ENCODE results near the gene MARK3.

- no peak for TF ChIP-seq MAX (IDR thresholded peaks at IDR 0.05)
- no peak for TF ChIP-seq CTCF (IDR thresholded peaks at IDR 0.05 in 2 of 3, conservative IDR thresholded peaks at IDR 0.05 in 1 of 3; ENCODE audit: borderline replicate concordance in 1 of 3, insufficient read depth in 1 of 3, low read depth in 2 of 3, low read length in 2 of 3)
- TF ChIP-seq SRF (IDR thresholded peaks at IDR 0.05; ENCODE audit: low read depth), result no peak
- TF ChIP-seq POLR2AphosphoS5 (IDR thresholded peaks at IDR 0.05; ENCODE audit: low read depth, low read length), result no peak; the same call in 1 of the 2 replicates
- no peak for TF ChIP-seq ZBTB33 (IDR thresholded peaks at IDR 0.05; ENCODE audit: extremely low read depth, insufficient replicate concordance, low read length)
- TF ChIP-seq CEBPB (IDR thresholded peaks at IDR 0.05; ENCODE audit: low read depth), result no peak
- no peak for TF ChIP-seq ZFX (IDR thresholded peaks at IDR 0.05)
- TF ChIP-seq POLR2A (IDR thresholded peaks at IDR 0.05; ENCODE audit: borderline replicate concordance, extremely low read depth, insufficient read depth, insufficient read length), result no peak
Observed at GRCh38 chr14:103343905-103344797, 41.1 kb upstream of the MARK3 start.
